Measurements from ENCODE around the gene TAS2R46. TPM values are rescaled to one million over a fixed set of nuclear protein-coding genes. Genes with fewer than 3 reads are reported as not detected.

TAS2R46 gene
- total RNA-seq, 1 donor from 2014 or later: 1.3 TPM

GRCh38 chr12:11023387-11023786, 38.7 kb downstream of the TAS2R46 start:
- peaks cover 20% of the 10 kb centered on the region for H3K36me3 Mint-ChIP-seq (ENCODE audit: low read depth)
- H3K4me1 Mint-ChIP-seq (ENCODE audit: low read depth): peaks cover 2% of the 10 kb centered on the region

GRCh38 chr12:11022520-11022919, 39.6 kb downstream of the TAS2R46 start, which contains the start of gene TAS2R19:
Gene TAS2R19 (minus strand): TSS chr12:11022620. CDS start chr12:11022571, 49 bp downstream.
- H3K27me3 Mint-ChIP-seq (ENCODE audit: low read depth): no peaks in the 10 kb centered on the region
- H3K27ac Mint-ChIP-seq: no peak within 1 kb of the TSS

More at GRCh38 chr12:11023387-11023786, 38.7 kb downstream of the TAS2R46 start:
- peaks cover 9% of the 10 kb centered on the region for H3K9me3 Mint-ChIP-seq
- intact Hi-C loops (cut with micrococcal nuclease): no loop called here
- no peaks in the 10 kb centered on the region for H3K27me3 Mint-ChIP-seq (ENCODE audit: low read depth)
- DNase-seq (ENCODE audit: low spot score): no peak
- no peak overlapping the region for H3K27ac Mint-ChIP-seq
- no peak overlapping the region for H3K4me3 Mint-ChIP-seq (ENCODE audit: low read depth)

GRCh38 chr12:11016937-11017336, 45.2 kb downstream of the TAS2R46 start:
- intact Hi-C loops (cut with micrococcal nuclease): no loop called here
- Mint-ChIP-seq H3K27me3 (ENCODE audit: low read depth) (no peaks in the 10 kb centered on the region), H3K4me3 (ENCODE audit: low read depth) (no peak overlapping the region), H3K36me3 (ENCODE audit: low read depth) (peaks cover 5% of the 10 kb centered on the region), H3K27ac (no peak overlapping the region), H3K9me3 (no peaks in the 10 kb centered on the region), H3K4me1 (ENCODE audit: low read depth) (peaks cover 2% of the 10 kb centered on the region)
- DNase-seq (ENCODE audit: low spot score): no peak

More at GRCh38 chr12:11022520-11022919, 39.6 kb downstream of the TAS2R46 start, which contains the start of gene TAS2R19:
- intact Hi-C loops (cut with micrococcal nuclease): no loop called here
- peaks cover 2% of the 10 kb centered on the region for H3K4me1 Mint-ChIP-seq (ENCODE audit: low read depth)
- H3K36me3 Mint-ChIP-seq (ENCODE audit: low read depth): peaks cover 15% of the 10 kb centered on the region
- no peak for DNase-seq (ENCODE audit: low spot score)
- H3K4me3 Mint-ChIP-seq (ENCODE audit: low read depth): no peak within 1 kb of the TSS
- H3K9me3 Mint-ChIP-seq: peaks cover 9% of the 10 kb centered on the region

- H3K27ac Mint-ChIP-seq: no peak overlapping the region
- H3K4me1 Mint-ChIP-seq (ENCODE audit: low read depth): no peaks in the 10 kb centered on the region
- no peaks in the 10 kb centered on the region for H3K9me3 Mint-ChIP-seq
- intact Hi-C loops (cut with micrococcal nuclease): loop anchor here (2.0 kb wide), 1 partner anchor 55 kb away; no protein-coding TSS in a partner anchor
- H3K27me3 Mint-ChIP-seq (ENCODE audit: low read depth): no peaks in the 10 kb centered on the region
- no peak overlapping the region for H3K4me3 Mint-ChIP-seq (ENCODE audit: low read depth)
- no peak for DNase-seq (ENCODE audit: low spot score)
- peaks cover 5% of the 10 kb centered on the region for H3K36me3 Mint-ChIP-seq (ENCODE audit: low read depth)
Observed at GRCh38 chr12:11015775-11016430, 46.2 kb downstream of the TAS2R46 start.

GRCh38 chr12:11014234-11014633, 47.9 kb downstream of the TAS2R46 start:
- Mint-ChIP-seq H3K4me1 (ENCODE audit: low read depth) (no peaks in the 10 kb centered on the region), H3K27ac (no peak overlapping the region), H3K36me3 (ENCODE audit: low read depth) (peaks cover 5% of the 10 kb centered on the region), H3K4me3 (ENCODE audit: low read depth) (no peak overlapping the region), H3K27me3 (ENCODE audit: low read depth) (no peaks in the 10 kb centered on the region), H3K9me3 (no peaks in the 10 kb centered on the region)
- no peak for DNase-seq (ENCODE audit: low spot score)
- intact Hi-C loops (cut with micrococcal nuclease): loop anchor here (2.0 kb wide), 1 partner anchor 57 kb away; no protein-coding TSS in a partner anchor

Other genes with a start within 250 kb of the TAS2R46 start
- not detected in 2 replicates for gene TAS2R10, start 235.9 kb downstream of the TAS2R46 start, total RNA-seq
- 1.6 and 1.7 TPM in 2 replicates for gene PRR4, start 212.8 kb downstream of the TAS2R46 start, total RNA-seq
- 17.2 and 22.3 TPM in 2 replicates for gene PRH1, start 178.0 kb downstream of the TAS2R46 start, total RNA-seq
- gene TAS2R13, start 152.7 kb downstream of the TAS2R46 start, total RNA-seq: 0.74 and 0.84 TPM in 2 replicates
- not detected in 2 replicates for gene PRH2, start 133.1 kb downstream of the TAS2R46 start, total RNA-seq
- gene TAS2R14, start 123.0 kb downstream of the TAS2R46 start, total RNA-seq: 2.6 and 2.8 TPM in 2 replicates
- gene TAS2R50, start 75.4 kb downstream of the TAS2R46 start, total RNA-seq: 1.0 and 1.1 TPM in 2 replicates
- 1.5 and 2.5 TPM in 2 replicates for gene TAS2R20, start 64.0 kb downstream of the TAS2R46 start, total RNA-seq
- 3.1 and 3.6 TPM in 2 replicates for gene TAS2R19, start 39.7 kb downstream of the TAS2R46 start, total RNA-seq
- 3.9 and 4.6 TPM in 2 replicates for gene TAS2R31, start 30.9 kb downstream of the TAS2R46 start, total RNA-seq
- gene TAS2R43, start 30.0 kb upstream of the TAS2R46 start, total RNA-seq: 1.1 and 1.8 TPM in 2 replicates
- gene TAS2R30, start 72.3 kb upstream of the TAS2R46 start, total RNA-seq: 2.9 and 3.6 TPM in 2 replicates
- gene SMIM10L1, start 108.9 kb upstream of the TAS2R46 start, total RNA-seq: 10.7 and 10.8 TPM in 2 replicates
- not detected in 2 replicates for gene TAS2R42, start 124.6 kb upstream of the TAS2R46 start, total RNA-seq
- gene PRB3, start 207.4 kb upstream of the TAS2R46 start, total RNA-seq: not detected in 2 replicates
- gene PRB4, start 248.1 kb upstream of the TAS2R46 start, total RNA-seq: not detected in 2 replicates